Measurements from ENCODE around the gene RPTOR.

GRCh38 chr17:80645706-80646325, 101.2 kb downstream of the RPTOR start:
- TF ChIP-seq CTCF (IDR thresholded peaks at IDR 0.05; ENCODE audit: low read length) (no peak), EZH2 (IDR thresholded peaks at IDR 0.05; ENCODE audit: borderline replicate concordance, low read length) (no peak)

Data from OCI-LY1 (cell line).